Hypothalamus (tissue), 51 donors: ENCODE results near the gene DNAJC18.

Source experiments
- DNase-seq, 51 donors: peaks; one replicate each; lab custom pipeline; 2025; lab: John Stamatoyannopoulos, UW

Gene DNAJC18

GRCh38 chr5:139406963-139407362 lies 32.4 kb downstream of the DNAJC18 start:
- DNase-seq = no peak

GRCh38 chr5:139404484-139404840 lies 34.9 kb downstream of the DNAJC18 start:
- DNase-seq = no peak

GRCh38 chr5:139403787-139404483 lies 35.4 kb downstream of the DNAJC18 start, which contains the start of gene SPATA24:
Gene SPATA24 (minus strand): TSS chr5:139404089. CDS start chr5:139404060, 29 bp downstream.
- DNase-seq = peak; percentile 81 to 100 (median 96)

GRCh38 chr5:139403418-139403786 lies 35.9 kb downstream of the DNAJC18 start:
- DNase-seq = no peak

- DNase-seq = no peak
Measured at GRCh38 chr5:139402561-139403158, 36.7 kb downstream of the DNAJC18 start.

GRCh38 chr5:139401546-139401945 lies 37.8 kb downstream of the DNAJC18 start:
- DNase-seq = no peak

GRCh38 chr5:139399501-139400121 lies 39.7 kb downstream of the DNAJC18 start:
- no peak for DNase-seq

GRCh38 chr5:139397921-139398320 lies 41.4 kb downstream of the DNAJC18 start:
- DNase-seq = no peak

- no peak for DNase-seq
Measured at GRCh38 chr5:139396691-139397090, 42.6 kb downstream of the DNAJC18 start.

GRCh38 chr5:139395844-139396640 lies 43.3 kb downstream of the DNAJC18 start:
- DNase-seq = no peak

- peak in 6 of 51 donors; percentile 13 to 38 (median 16) for DNase-seq
Measured at GRCh38 chr5:139394654-139395566, 44.4 kb downstream of the DNAJC18 start, which contains the start of gene PROB1. Gene PROB1 (minus strand): TSS chr5:139395104. CDS start chr5:139395081, 23 bp downstream.

- DNase-seq = peak in 12 of 51 donors; percentile 11 to 56 (median 26)
Measured at GRCh38 chr5:139394123-139394653, 45.1 kb downstream of the DNAJC18 start.

GRCh38 chr5:139393497-139394122 lies 45.7 kb downstream of the DNAJC18 start:
- no peak for DNase-seq

- peak in 1 of 51 donors; percentile 12 for DNase-seq
Measured at GRCh38 chr5:139392678-139393496, 46.4 kb downstream of the DNAJC18 start.

GRCh38 chr5:139392324-139392677 lies 47.0 kb downstream of the DNAJC18 start:
- DNase-seq = no peak

GRCh38 chr5:139391570-139392323 lies 47.6 kb downstream of the DNAJC18 start:
- DNase-seq = no peak
